WTC11 (cell line): Measurements from ENCODE around the gene KIF13A.

Experiments
- CREB1 ChIP-seq: sonication (generic); formaldehyde crosslinking; IDR thresholded peaks from 2 replicates; pipeline ENCODE4 v1.8.0; 2023; ENCODE audit warnings: mild to moderate bottlenecking, missing genetic modification reagents
- CREM ChIP-seq: sonication (generic); formaldehyde crosslinking; IDR thresholded peaks from 2 replicates; pipeline ENCODE4 v1.8.1; 2022; ENCODE audit warnings: mild to moderate bottlenecking, missing genetic modification reagents, moderate library complexity
- CTCF ChIP-seq: fragments of 200-600 bp; IDR thresholded peaks from 2 replicates; pipeline ENCODE4 v1.8.0; 2022; ENCODE audit warnings: antibody characterized with exemption
- E2F1 ChIP-seq: sonication (generic); formaldehyde crosslinking; IDR thresholded peaks from 2 replicates; pipeline ENCODE4 v1.8.0; 2022; ENCODE audit warnings: mild to moderate bottlenecking, missing genetic modification reagents
- ELF4 ChIP-seq: sonication (generic); formaldehyde crosslinking; IDR thresholded peaks from 2 replicates; pipeline ENCODE4 v1.8.1; 2022; ENCODE audit warnings: low read depth, mild to moderate bottlenecking, moderate library complexity, missing genetic modification reagents
- IRF1 ChIP-seq: sonication (generic); formaldehyde crosslinking; IDR thresholded peaks from 2 replicates; pipeline ENCODE4 v1.8.0; 2023; ENCODE audit warnings: missing genetic modification reagents
- MAX ChIP-seq: sonication (generic); formaldehyde crosslinking; IDR thresholded peaks from 2 replicates; pipeline ENCODE4 v1.8.0; 2022; ENCODE audit warnings: mild to moderate bottlenecking, missing genetic modification reagents
- NFYB ChIP-seq: sonication (generic); formaldehyde crosslinking; conservative IDR thresholded peaks from 2 replicates; pipeline ENCODE4 v1.8.0; 2022; ENCODE audit warnings: low read depth, missing genetic modification reagents
- ZNF425 ChIP-seq: fragments of 250-450 bp; sonication (Bioruptor Pico); conservative IDR thresholded peaks from 2 replicates; pipeline ENCODE4 v1.9.0; 2021; ENCODE audit warnings: mild to moderate bottlenecking

GRCh38 chr6:17878734-17879133, 108.7 kb downstream of the KIF13A start:
- TF ChIP-seq ELF4 (CRISPR knock-in tag) (no peak), NFYB (no peak), IRF1 (CRISPR knock-in tag) (no peak), CTCF (no peak), ZNF425 (CRISPR knock-in tag) (no peak), CREM (CRISPR knock-in tag) (no peak), E2F1 (CRISPR knock-in tag) (no peak), MAX (CRISPR knock-in tag) (no peak), CREB1 (CRISPR knock-in tag) (no peak)
